ENCODE measurements around the gene MTG2.

MTG2 gene

GRCh38 chr20:62186887-62187866 lies 4.3 kb downstream of the MTG2 start:
- peak in 1 of 2 experiments; percentile 6 for DNase-seq

GRCh38 chr20:62190639-62191411 lies 8.0 kb downstream of the MTG2 start:
- no peak for DNase-seq

GRCh38 chr20:62191781-62192559 lies 9.1 kb downstream of the MTG2 start:
- DNase-seq, result no peak

GRCh38 chr20:62192635-62193034 lies 9.8 kb downstream of the MTG2 start:
- no peak for DNase-seq

GRCh38 chr20:62193079-62194025 lies 10.5 kb downstream of the MTG2 start:
- no peak for DNase-seq

GRCh38 chr20:62195075-62195405 lies 12.2 kb downstream of the MTG2 start:
- DNase-seq, result no peak

GRCh38 chr20:62195736-62196135 lies 12.9 kb downstream of the MTG2 start:
- DNase-seq, result no peak

GRCh38 chr20:62196286-62196685 lies 13.5 kb downstream of the MTG2 start:
- no peak for DNase-seq

- no peak for DNase-seq
These were observed 14.5 kb downstream of the MTG2 start for GRCh38 chr20:62197311-62197710.

- no peak for DNase-seq
These were observed 15.0 kb downstream of the MTG2 start for GRCh38 chr20:62197801-62198200.

- no peak for DNase-seq
These were observed 15.7 kb downstream of the MTG2 start for GRCh38 chr20:62198496-62198895.

- no peak for DNase-seq
These were observed 16.1 kb downstream of the MTG2 start for GRCh38 chr20:62198931-62199330.

GRCh38 chr20:62200491-62201172 lies 17.8 kb downstream of the MTG2 start:
- no peak for DNase-seq

- no peak for DNase-seq
These were observed 18.6 kb downstream of the MTG2 start for GRCh38 chr20:62201173-62202082.

GRCh38 chr20:62202083-62202395 lies 19.2 kb downstream of the MTG2 start:
- DNase-seq, result no peak

- DNase-seq, result no peak
These were observed 20.0 kb downstream of the MTG2 start for GRCh38 chr20:62202676-62203377.

- no peak for DNase-seq
These were observed 20.7 kb downstream of the MTG2 start for GRCh38 chr20:62203378-62204030.

GRCh38 chr20:62205618-62206387 lies 23.0 kb downstream of the MTG2 start:
- DNase-seq, result no peak
